GM19025 (cell line): ENCODE measurements around the gene CIRBP.

Experiments
- ATAC-seq: cut with Tn5 transposase; IDR thresholded peaks from one replicate; pipeline ENCODE4 v1.9.1; 2021; ENCODE audit warnings: mild to moderate bottlenecking, low read depth, moderate library complexity; ENCODE audit not compliant: unreplicated experiment

The CIRBP gene

GRCh38 chr19:1229924-1230782, 39.0 kb upstream of the CIRBP start:
- no peak for ATAC-seq

GRCh38 chr19:1230783-1231489, 38.2 kb upstream of the CIRBP start:
- no peak for ATAC-seq

GRCh38 chr19:1231729-1232637, 37.1 kb upstream of the CIRBP start:
- ATAC-seq: no peak

- no peak for ATAC-seq
Observed at GRCh38 chr19:1232652-1233072, 36.5 kb upstream of the CIRBP start.

GRCh38 chr19:1233115-1233667, 35.9 kb upstream of the CIRBP start:
- ATAC-seq: no peak

GRCh38 chr19:1234051-1234954, 34.8 kb upstream of the CIRBP start:
- no peak for ATAC-seq

GRCh38 chr19:1234955-1235380, 34.2 kb upstream of the CIRBP start:
- no peak for ATAC-seq

GRCh38 chr19:1235625-1236538, 33.2 kb upstream of the CIRBP start:
- ATAC-seq: no peak

- ATAC-seq: no peak
Observed at GRCh38 chr19:1236576-1236975, 32.6 kb upstream of the CIRBP start.

GRCh38 chr19:1237027-1237659, 32.0 kb upstream of the CIRBP start:
- ATAC-seq: no peak

- no peak for ATAC-seq
Observed at GRCh38 chr19:1237754-1238368, 31.3 kb upstream of the CIRBP start, which contains the start of gene CBARP. TSS of gene CBARP (minus strand) at chr19:1238005. CDS start at chr19:1236100, 1,905 bp downstream.

- ATAC-seq: no peak
Observed at GRCh38 chr19:1238369-1239303, 30.5 kb upstream of the CIRBP start.

GRCh38 chr19:1239420-1239795, 29.7 kb upstream of the CIRBP start:
- ATAC-seq: no peak

GRCh38 chr19:1239796-1240737, 29.1 kb upstream of the CIRBP start:
- peak; percentile 35 for ATAC-seq

- ATAC-seq: no peak
Observed at GRCh38 chr19:1240925-1241324, 28.2 kb upstream of the CIRBP start.
